CD4-positive, alpha-beta T cell treated with Interleukin-10 for 1 hour (primary cell): ENCODE results near the gene TSPY1.
"Not testable (repeated sequence)": the region's sequence is repeated elsewhere in the genome, so short reads cannot be mapped to it uniquely, and the experiment has no call there.

Experiments used
- DNase-seq: peaks from one replicate; pipeline ENCODE4 v3.0.0-alpha.2; 2020

The TSPY1 gene, protein sequence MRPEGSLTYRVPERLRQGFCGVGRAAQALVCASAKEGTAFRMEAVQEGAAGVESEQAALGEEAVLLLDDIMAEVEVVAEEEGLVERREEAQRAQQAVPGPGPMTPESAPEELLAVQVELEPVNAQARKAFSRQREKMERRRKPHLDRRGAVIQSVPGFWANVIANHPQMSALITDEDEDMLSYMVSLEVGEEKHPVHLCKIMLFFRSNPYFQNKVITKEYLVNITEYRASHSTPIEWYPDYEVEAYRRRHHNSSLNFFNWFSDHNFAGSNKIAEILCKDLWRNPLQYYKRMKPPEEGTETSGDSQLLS

DNA sequence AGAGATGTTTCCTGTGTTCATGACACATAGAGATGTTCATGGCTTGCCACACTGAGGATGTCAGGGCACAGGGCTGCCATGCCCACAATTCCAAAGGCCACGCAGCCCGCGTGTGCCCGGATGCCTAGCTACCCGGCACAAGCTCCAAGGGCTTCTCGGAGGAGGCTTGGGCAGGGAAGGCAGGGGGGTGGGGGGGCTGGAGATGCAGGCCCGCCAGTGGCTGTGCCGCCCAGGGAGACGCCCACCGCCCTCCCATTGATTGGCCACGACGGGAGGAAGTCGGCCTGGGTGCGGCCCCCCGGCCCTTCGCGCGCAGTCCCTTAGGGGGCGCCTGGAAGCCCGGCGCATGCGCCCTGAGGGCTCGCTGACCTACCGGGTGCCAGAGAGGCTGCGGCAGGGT, at the start of gene TSPY1:
Gene TSPY1, plus strand, starts transcription at position 301 of the 400 bp plus-strand sequence. Its CDS starts 46 bp downstream, at position 347.
- not testable (repeated sequence) for DNase-seq

GRCh38 chrY:9486967-9487366, 20.2 kb downstream of the TSPY1 start, which contains the start of gene TSPY9:
TSPY9 (plus strand) TSS chrY:9487267; CDS start chrY:9487313, 46 bp downstream.
- not testable (repeated sequence) for DNase-seq

DNA sequence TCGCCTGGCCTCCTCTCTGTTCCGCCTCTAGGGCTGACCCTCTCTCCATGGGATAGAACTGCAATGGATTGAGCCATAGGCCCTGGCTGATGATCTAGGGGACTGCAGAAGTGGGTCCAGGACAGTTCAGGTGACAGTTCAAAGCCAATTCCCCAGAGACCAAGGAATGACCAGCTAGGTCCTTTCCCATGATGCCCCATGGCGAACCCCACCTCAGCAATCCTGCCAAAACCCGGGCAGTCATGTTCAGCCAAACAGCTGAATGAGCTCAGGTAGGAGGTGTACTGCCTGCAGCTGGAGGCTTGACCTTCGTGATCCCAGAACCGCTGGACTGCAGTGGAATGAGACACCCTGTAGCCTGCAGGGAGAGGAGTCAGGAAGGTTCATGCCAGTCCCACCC, 37.6 kb downstream of the TSPY1 start:
- DNase-seq = not testable (repeated sequence)

- not testable (repeated sequence) for DNase-seq
Measured at GRCh38 chrY:9516287-9516686, 49.5 kb downstream of the TSPY1 start.
